ENCODE data around the gene TUBB. TPM values are rescaled to one million over a fixed set of nuclear protein-coding genes. Genes with fewer than 3 reads are reported as not detected.
A peak's percentile ranks its signal among the peaks of the same experiment; 100 is the strongest.

Gene TUBB
- total RNA-seq, 1 donor from 2014 or later, result 187 TPM

DNA sequence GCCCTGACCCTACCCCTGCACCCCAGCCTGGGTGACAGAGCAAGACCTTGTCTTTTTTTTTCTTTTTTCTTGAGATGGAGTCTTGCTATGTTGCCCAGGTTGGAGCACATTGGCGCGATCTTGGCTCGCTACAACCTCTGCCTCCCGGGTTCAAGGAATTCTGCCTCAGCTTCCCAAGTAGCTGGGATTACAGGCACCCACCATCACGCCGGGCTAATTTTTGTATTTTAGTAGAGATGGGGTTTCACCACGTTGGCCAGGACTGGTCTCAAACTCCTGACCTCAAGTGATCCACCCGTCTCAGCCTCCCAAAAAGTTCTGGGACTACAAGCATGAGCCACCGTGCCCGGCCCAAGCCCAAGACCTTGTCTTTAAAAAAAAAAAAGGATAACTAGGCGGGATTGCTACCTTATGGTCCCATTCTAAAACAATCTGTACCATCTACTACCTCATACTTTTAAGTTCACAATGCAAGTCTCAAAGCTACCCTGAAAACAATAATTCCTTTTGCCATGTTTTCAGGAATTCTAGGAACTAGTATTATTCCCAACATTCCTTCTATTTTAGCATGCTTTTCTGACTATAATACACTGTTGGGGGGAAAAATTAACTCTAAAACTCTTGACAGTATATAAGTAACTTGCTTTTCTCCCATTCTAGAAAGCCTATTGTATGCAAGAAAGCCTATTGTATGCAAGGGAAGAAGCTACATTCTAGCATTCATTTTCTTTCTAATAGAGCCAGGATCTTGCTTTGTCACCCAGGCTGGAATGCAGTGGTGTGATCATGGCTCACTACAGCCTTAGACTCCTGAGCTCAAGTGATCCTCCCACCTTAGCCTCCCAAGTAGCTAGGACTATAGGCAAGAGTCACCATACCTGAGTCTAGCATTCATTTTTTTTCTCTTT lies 6.6 kb downstream of the TUBB start:
- no peaks in the 10 kb centered on the region for H3K9me3 ChIP-seq (replicated peaks)
- no peak for DNase-seq
- H3K27me3 ChIP-seq (ENCODE audit: low read depth), result no peaks in the 10 kb centered on the region
- H3K4me1 ChIP-seq, result peaks cover 65% of the 10 kb centered on the region
- H3K36me3 ChIP-seq, result peaks cover 87% of the 10 kb centered on the region
- no peak overlapping the region for H3K4me3 ChIP-seq
- TF ChIP-seq, protein P1, sequence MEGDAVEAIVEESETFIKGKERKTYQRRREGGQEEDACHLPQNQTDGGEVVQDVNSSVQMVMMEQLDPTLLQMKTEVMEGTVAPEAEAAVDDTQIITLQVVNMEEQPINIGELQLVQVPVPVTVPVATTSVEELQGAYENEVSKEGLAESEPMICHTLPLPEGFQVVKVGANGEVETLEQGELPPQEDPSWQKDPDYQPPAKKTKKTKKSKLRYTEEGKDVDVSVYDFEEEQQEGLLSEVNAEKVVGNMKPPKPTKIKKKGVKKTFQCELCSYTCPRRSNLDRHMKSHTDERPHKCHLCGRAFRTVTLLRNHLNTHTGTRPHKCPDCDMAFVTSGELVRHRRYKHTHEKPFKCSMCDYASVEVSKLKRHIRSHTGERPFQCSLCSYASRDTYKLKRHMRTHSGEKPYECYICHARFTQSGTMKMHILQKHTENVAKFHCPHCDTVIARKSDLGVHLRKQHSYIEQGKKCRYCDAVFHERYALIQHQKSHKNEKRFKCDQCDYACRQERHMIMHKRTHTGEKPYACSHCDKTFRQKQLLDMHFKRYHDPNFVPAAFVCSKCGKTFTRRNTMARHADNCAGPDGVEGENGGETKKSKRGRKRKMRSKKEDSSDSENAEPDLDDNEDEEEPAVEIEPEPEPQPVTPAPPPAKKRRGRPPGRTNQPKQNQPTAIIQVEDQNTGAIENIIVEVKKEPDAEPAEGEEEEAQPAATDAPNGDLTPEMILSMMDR (IDR thresholded peaks at IDR 0.05; ENCODE audit: borderline replicate concordance), result no peak
- peak overlapping the region; percentile 15 for H3K27ac ChIP-seq (replicated peaks)
- intact Hi-C loops (cut with micrococcal nuclease), result no loop called here

DNA sequence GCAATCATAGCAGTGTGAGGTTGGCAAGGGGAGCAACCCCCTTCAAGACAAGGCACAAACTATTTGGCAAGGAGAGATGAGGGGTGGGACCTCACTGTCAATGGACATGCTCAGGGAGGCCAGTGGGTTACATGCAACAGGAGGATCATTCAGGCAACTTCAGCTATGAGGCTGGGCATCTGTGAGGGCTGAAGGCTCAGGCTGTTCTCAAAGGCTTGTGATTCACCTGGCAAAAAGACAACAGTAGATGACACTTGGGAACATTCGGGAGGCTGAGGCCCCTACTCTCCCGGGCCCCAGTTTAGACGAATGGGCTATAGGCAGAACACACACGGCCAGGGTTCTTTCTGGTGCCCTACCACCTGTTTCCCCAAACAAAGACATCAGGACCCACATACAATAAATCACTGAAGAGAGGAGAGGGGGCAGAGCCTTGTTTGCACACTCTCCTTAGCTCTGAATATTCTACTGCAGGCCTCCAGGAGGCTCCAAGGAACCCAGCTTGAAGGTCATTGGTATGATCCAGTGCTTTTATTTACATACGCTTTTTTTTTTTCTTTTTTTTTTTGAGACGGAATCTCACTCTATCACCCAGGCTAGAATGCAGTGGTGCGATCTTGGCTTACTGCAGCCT lies 7.9 kb downstream of the TUBB start:
- intact Hi-C loops (cut with micrococcal nuclease), result no loop called here
- TF ChIP-seq, protein P1 (IDR thresholded peaks at IDR 0.05; ENCODE audit: borderline replicate concordance), result no peak
- no peak overlapping the region for H3K4me3 ChIP-seq
- no peak for DNase-seq
- H3K36me3 ChIP-seq, result peaks cover 96% of the 10 kb centered on the region
- H3K4me1 ChIP-seq, result peaks cover 55% of the 10 kb centered on the region
- H3K9me3 ChIP-seq (replicated peaks), result no peaks in the 10 kb centered on the region
- H3K27me3 ChIP-seq (ENCODE audit: low read depth), result no peaks in the 10 kb centered on the region
- H3K27ac ChIP-seq (replicated peaks), result peak overlapping the region; percentile 15

DNA sequence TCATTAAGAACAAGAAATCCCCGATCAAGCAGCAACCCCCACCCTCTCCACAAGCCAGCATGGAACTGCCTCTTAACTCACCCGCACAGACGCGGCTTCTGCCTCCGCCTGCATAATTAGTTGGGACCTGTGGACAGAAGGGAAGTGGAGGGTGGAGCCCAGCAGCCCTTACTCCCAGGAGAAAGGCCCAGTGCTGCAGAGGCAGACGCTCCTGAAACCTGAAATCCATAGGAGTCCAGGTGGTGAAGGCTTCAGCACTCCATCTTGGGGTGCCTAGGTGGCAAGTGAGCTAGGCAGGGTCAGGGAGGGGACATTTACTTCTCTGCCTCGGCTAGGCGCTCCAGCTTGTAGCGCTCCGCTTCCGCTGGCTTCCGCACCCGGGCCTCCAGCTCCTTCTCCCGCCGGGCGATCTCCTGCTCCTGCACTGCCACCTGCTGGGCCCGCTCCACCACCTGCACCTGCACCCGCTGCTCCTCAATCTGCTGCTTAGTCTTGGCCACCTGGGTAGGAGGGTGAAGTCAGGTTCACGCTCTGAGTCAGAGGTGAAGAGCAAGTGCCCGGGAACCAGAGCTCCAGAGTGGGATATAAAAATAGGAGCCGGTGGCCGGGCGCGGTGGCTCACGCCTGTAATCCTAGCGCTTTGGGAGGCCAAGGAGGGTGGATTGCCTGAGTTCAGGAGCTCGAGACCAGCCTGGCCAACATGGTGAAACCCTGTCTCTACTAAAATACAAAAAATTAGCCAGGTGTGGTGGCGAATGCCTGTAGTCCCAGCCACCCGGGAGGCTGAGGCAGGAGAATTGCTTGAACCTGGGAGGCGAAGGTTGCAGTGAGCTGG lies 10.7 kb downstream of the TUBB start:
- TF ChIP-seq, protein P1 (IDR thresholded peaks at IDR 0.05; ENCODE audit: borderline replicate concordance), result peak; percentile 76
- no peaks in the 10 kb centered on the region for H3K27me3 ChIP-seq (ENCODE audit: low read depth)
- intact Hi-C loops (cut with micrococcal nuclease), result no loop called here
- H3K4me3 ChIP-seq, result peak overlapping the region; percentile 27
- H3K27ac ChIP-seq (replicated peaks), result peak overlapping the region; percentile 58
- peak; percentile 74 for DNase-seq
- H3K9me3 ChIP-seq (replicated peaks), result no peaks in the 10 kb centered on the region
- H3K36me3 ChIP-seq, result peaks cover 96% of the 10 kb centered on the region
- peaks cover 32% of the 10 kb centered on the region for H3K4me1 ChIP-seq

DNA sequence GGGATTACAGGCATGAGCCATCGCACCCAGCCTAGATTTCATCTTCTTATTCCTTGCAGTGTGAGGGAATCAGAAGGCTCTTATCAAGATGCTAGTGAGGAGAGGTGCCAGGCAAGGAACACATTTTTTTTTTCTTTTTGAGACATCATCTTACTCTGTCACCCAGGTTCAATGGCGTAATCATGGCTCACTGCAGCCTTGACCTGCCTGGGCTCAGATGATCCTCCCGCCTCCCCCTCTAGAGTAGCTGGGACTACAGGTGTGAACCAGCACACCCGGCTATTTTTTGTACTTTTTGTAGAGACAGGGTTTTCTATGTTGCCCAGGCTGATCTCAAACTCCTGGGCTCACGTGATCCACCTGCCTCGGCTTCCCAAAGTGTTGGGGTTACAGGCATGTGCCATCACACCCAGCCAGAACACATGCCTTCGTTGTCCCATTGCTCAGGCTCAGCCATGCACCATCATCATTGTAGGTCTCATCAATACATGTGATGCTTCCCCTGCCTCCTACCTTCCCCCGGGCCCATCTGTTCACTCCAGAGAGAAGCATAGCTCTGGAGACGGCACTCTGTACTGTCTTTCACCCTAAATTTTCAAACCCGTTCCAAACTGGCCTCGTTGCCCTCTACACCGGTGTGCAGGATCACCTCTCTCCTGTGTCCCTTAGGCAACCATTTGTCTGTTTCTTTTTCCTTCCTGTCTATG lies 12.2 kb downstream of the TUBB start:
- Histone ChIP-seq H3K36me3 (peaks cover 98% of the 10 kb centered on the region), H3K4me3 (no peak overlapping the region), H3K27ac (replicated peaks) (no peak overlapping the region), H3K9me3 (replicated peaks) (no peaks in the 10 kb centered on the region), H3K27me3 (ENCODE audit: low read depth) (no peaks in the 10 kb centered on the region), H3K4me1 (peaks cover 35% of the 10 kb centered on the region)
- intact Hi-C loops (cut with micrococcal nuclease), result no loop called here
- TF ChIP-seq, protein P1 (IDR thresholded peaks at IDR 0.05; ENCODE audit: borderline replicate concordance), result no peak
- DNase-seq, result no peak
